ENCODE measurements around the gene DUSP12. TPM values are rescaled to one million over a fixed set of nuclear protein-coding genes. Genes with fewer than 3 reads are reported as not detected.

Gene DUSP12
- total RNA-seq, 1 donor from 2014 or later: 48.4 TPM

DNA sequence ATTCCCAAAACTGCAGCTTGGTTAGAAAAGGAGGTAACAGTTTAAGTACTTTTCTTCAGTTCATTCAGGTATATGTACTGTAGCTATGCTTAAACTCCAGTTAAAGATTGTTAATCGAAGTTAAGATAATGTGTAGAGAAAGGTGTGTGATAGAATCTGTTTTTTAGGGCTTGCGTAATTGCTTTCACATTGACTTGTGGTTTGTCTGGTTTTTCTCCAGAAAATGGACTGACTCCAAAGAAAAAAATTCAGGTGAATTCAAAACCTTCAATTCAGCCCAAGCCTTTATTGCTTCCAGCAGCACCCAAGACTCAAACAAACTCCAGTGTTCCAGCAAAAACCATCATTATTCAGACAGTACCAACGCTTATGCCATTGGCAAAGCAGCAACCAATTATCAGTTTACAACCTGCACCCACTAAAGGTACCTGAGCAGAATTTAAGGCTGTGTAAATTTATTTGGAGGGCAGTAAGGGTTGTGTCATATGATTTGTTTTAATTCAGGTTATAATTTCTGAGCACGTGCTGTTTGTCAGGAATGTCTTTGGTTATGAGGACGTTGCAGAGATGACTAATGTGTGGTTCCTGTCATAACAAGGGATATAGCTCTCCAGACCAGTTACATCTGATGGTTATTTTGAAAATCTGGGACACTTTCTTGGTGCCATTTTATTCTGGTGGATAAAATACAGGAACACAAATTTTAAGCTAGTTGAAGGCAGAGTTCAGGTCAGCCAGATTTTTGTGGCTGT, 42.5 kb downstream of the DUSP12 start:
- DNase-seq: no peak
- no peak overlapping the region for H3K4me3 Mint-ChIP-seq (ENCODE audit: unreplicated experiment)
- H3K4me1 Mint-ChIP-seq (ENCODE audit: low read depth, unreplicated experiment): peaks cover 1% of the 10 kb centered on the region
- TF ChIP-seq, protein P1, sequence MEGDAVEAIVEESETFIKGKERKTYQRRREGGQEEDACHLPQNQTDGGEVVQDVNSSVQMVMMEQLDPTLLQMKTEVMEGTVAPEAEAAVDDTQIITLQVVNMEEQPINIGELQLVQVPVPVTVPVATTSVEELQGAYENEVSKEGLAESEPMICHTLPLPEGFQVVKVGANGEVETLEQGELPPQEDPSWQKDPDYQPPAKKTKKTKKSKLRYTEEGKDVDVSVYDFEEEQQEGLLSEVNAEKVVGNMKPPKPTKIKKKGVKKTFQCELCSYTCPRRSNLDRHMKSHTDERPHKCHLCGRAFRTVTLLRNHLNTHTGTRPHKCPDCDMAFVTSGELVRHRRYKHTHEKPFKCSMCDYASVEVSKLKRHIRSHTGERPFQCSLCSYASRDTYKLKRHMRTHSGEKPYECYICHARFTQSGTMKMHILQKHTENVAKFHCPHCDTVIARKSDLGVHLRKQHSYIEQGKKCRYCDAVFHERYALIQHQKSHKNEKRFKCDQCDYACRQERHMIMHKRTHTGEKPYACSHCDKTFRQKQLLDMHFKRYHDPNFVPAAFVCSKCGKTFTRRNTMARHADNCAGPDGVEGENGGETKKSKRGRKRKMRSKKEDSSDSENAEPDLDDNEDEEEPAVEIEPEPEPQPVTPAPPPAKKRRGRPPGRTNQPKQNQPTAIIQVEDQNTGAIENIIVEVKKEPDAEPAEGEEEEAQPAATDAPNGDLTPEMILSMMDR (IDR thresholded peaks at IDR 0.05; ENCODE audit: partially characterized antibody, unreplicated experiment): no peak
- no peaks in the 10 kb centered on the region for H3K36me3 Mint-ChIP-seq (ENCODE audit: unreplicated experiment)
- no peaks in the 10 kb centered on the region for H3K27me3 Mint-ChIP-seq (ENCODE audit: unreplicated experiment)
- H3K9me3 Mint-ChIP-seq (ENCODE audit: unreplicated experiment): no peaks in the 10 kb centered on the region
- no peak overlapping the region for H3K27ac Mint-ChIP-seq (ENCODE audit: unreplicated experiment)

- H3K27ac Mint-ChIP-seq (ENCODE audit: unreplicated experiment): no peak overlapping the region
- no peak overlapping the region for H3K4me3 Mint-ChIP-seq (ENCODE audit: unreplicated experiment)
- H3K9me3 Mint-ChIP-seq (ENCODE audit: unreplicated experiment): no peaks in the 10 kb centered on the region
- H3K4me1 Mint-ChIP-seq (ENCODE audit: low read depth, unreplicated experiment): peaks cover 1% of the 10 kb centered on the region
- TF ChIP-seq, protein P1 (IDR thresholded peaks at IDR 0.05; ENCODE audit: partially characterized antibody, unreplicated experiment): peak; percentile 75
- no peaks in the 10 kb centered on the region for H3K36me3 Mint-ChIP-seq (ENCODE audit: unreplicated experiment)
- H3K27me3 Mint-ChIP-seq (ENCODE audit: unreplicated experiment): no peaks in the 10 kb centered on the region
- no peak for DNase-seq
Measured at GRCh38 chr1:161792740-161793139, 43.2 kb downstream of the DUSP12 start.

- no peaks in the 10 kb centered on the region for H3K9me3 Mint-ChIP-seq (ENCODE audit: unreplicated experiment)
- no peak overlapping the region for H3K27ac Mint-ChIP-seq (ENCODE audit: unreplicated experiment)
- H3K4me3 Mint-ChIP-seq (ENCODE audit: unreplicated experiment): no peak overlapping the region
- no peak for DNase-seq
- H3K4me1 Mint-ChIP-seq (ENCODE audit: low read depth, unreplicated experiment): peaks cover 15% of the 10 kb centered on the region
- peaks cover 3% of the 10 kb centered on the region for H3K27me3 Mint-ChIP-seq (ENCODE audit: unreplicated experiment)
- H3K36me3 Mint-ChIP-seq (ENCODE audit: unreplicated experiment): no peaks in the 10 kb centered on the region
- TF ChIP-seq, protein P1 (IDR thresholded peaks at IDR 0.05; ENCODE audit: partially characterized antibody, unreplicated experiment): no peak
Measured at GRCh38 chr1:161799792-161800191, 50.2 kb downstream of the DUSP12 start.

DNA sequence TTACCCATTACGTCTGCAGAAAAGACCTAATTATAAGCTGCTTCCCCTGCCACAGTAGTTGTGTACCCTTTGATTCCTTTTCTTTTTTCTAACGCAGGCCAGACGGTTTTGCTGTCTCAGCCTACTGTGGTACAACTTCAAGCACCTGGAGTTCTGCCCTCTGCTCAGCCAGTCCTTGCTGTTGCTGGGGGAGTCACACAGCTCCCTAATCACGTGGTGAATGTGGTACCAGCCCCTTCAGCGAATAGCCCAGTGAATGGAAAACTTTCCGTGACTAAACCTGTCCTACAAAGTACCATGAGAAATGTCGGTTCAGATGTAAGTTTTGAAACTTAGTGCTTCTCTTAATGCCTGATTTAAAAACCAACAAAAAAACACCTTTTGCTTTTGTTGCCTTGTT, 52.4 kb downstream of the DUSP12 start:
- DNase-seq: no peak
- Mint-ChIP-seq H3K27ac (ENCODE audit: unreplicated experiment) (no peak overlapping the region), H3K4me1 (ENCODE audit: low read depth, unreplicated experiment) (peaks cover 17% of the 10 kb centered on the region), H3K9me3 (ENCODE audit: unreplicated experiment) (no peaks in the 10 kb centered on the region), H3K4me3 (ENCODE audit: unreplicated experiment) (no peak overlapping the region), H3K27me3 (ENCODE audit: unreplicated experiment) (peaks cover 3% of the 10 kb centered on the region), H3K36me3 (ENCODE audit: unreplicated experiment) (no peaks in the 10 kb centered on the region)
- TF ChIP-seq, protein P1 (IDR thresholded peaks at IDR 0.05; ENCODE audit: partially characterized antibody, unreplicated experiment): no peak

DNA sequence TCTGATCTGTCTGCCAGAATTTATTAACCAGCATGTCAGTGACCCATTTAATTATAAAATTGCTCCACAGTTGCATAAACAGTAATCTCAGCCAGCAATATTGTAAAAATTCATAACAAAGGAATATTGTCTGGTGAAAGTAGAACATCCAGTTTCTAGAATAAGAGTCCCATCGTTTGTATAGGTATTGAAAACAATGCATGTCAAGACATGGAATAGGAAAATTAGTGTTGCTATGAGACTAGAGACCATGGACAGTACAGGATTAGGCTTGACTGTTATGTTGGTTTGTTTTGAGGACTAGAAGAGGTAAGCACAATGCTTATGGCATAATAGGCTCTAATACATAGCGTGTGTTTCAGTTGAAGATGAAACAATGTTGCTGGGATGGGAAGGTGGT, 53.6 kb downstream of the DUSP12 start:
- H3K27me3 Mint-ChIP-seq (ENCODE audit: unreplicated experiment): peaks cover 3% of the 10 kb centered on the region
- no peaks in the 10 kb centered on the region for H3K36me3 Mint-ChIP-seq (ENCODE audit: unreplicated experiment)
- H3K4me1 Mint-ChIP-seq (ENCODE audit: low read depth, unreplicated experiment): peaks cover 17% of the 10 kb centered on the region
- DNase-seq: no peak
- H3K27ac Mint-ChIP-seq (ENCODE audit: unreplicated experiment): no peak overlapping the region
- H3K9me3 Mint-ChIP-seq (ENCODE audit: unreplicated experiment): no peaks in the 10 kb centered on the region
- no peak overlapping the region for H3K4me3 Mint-ChIP-seq (ENCODE audit: unreplicated experiment)
- TF ChIP-seq, protein P1 (IDR thresholded peaks at IDR 0.05; ENCODE audit: partially characterized antibody, unreplicated experiment): no peak
